C4-2B (cell line): ENCODE measurements around the gene PTP4A2.

Source experiments
- H3K27ac ChIP-seq: fragments of 450-650 bp; 2 replicates; pipeline ENCODE4 v1.5.1; 2017
- ZFX ChIP-seq: fragments of 450-650 bp; IDR thresholded peaks from 2 replicates; pipeline ENCODE4 v1.6.1; 2017
- TF ChIP-seq, protein P1 (sequence below): fragments of 450-650 bp; conservative IDR thresholded peaks from 2 replicates; pipeline ENCODE4 v1.5.1; 2017; ENCODE audit warnings: mild to moderate bottlenecking

Gene PTP4A2

DNA sequence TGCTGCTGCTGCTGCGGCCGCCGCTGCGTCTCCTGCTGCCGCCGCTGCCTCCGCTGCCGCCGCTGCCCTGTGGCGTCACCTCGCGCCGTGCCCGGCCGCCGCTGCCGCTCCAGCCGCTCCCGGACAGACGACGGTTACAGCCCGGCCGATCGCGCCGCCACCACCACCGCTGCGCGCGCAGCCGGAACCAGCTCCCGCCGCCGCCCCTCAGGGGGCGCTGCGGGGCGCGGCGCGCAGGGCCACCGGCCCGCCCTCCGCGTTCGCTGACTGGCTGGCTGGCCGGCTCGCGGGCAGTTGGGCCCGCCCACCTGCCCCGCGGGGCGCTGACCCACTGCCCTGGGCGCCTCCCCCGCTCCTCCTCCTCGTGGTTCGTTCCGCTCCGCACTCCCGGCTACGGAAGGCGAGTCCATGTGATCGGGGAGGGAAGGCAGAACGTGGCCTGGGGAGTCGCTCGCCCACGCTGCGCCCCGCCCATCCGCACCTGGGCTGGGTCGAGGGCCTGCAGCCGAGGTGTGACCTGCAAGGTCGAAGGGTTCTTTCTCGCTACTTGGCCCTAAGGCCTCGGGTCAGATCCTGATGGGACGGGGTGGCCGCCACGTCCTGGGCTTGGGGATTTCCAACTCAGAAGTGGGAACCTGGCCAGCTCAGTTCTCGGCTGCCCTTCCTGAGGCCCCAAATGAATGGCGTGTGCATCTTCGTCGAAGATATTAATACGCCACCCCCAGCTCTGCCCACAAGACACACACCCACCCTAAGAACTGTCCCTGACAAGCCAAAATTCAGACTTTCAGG lies at the start of gene PTP4A2:
PTP4A2 (minus strand) TSS at position 185 of the 792 bp plus-strand sequence. CDS start 19,303 bp downstream, outside the sequence.
- TF ChIP-seq, protein P1, sequence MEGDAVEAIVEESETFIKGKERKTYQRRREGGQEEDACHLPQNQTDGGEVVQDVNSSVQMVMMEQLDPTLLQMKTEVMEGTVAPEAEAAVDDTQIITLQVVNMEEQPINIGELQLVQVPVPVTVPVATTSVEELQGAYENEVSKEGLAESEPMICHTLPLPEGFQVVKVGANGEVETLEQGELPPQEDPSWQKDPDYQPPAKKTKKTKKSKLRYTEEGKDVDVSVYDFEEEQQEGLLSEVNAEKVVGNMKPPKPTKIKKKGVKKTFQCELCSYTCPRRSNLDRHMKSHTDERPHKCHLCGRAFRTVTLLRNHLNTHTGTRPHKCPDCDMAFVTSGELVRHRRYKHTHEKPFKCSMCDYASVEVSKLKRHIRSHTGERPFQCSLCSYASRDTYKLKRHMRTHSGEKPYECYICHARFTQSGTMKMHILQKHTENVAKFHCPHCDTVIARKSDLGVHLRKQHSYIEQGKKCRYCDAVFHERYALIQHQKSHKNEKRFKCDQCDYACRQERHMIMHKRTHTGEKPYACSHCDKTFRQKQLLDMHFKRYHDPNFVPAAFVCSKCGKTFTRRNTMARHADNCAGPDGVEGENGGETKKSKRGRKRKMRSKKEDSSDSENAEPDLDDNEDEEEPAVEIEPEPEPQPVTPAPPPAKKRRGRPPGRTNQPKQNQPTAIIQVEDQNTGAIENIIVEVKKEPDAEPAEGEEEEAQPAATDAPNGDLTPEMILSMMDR: peak; percentile 93
- TF ChIP-seq ZFX: peak; percentile 31; the same call in 1 of the 2 replicates
- peak within 1 kb of the TSS; percentile 89 for H3K27ac ChIP-seq

DNA sequence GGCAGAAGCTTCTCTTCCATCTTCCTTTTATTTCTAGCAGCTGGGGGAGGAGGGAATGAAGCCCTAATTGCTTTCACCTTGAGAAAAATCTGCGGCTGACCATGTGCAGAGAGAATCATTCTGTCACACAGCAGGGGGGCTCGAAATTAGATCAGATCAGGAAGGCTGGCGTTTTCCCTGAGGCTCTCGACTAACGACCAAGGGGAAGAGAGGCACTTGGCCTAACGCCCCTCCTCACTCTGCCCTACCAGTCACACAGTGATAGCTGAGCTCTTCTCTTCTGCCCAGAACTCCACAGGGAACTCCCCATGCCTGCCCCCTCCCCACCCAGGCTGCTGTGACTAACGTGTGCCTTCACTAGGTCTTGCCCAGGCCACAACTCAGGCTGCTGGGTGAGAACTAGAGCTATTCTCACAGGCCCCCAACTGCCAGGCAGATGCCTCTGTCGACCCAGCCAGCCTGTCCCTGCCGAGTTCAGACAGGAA lies 49.0 kb upstream of the PTP4A2 start:
- no peak overlapping the region for H3K27ac ChIP-seq
- TF ChIP-seq, protein P1: no peak
- TF ChIP-seq ZFX: no peak

DNA sequence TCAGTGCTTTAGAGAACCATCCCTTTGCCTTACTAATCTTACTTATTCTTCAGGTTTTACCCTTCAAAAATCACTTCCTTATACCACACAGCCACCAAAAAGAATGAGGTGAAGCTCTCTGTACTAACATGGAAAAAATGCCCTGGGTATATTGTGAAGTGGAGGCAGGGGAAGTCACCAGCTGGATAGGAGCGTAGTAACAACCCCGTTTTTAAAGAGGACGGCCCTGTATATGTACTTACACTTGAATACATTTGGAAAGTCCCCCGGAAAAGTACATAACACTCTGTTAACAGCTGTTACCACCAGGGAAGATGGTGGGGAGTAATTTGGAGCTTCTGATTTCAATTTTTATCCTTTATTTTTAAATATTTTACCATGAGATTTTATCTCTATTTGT lies 47.3 kb upstream of the PTP4A2 start:
- TF ChIP-seq ZFX: no peak
- TF ChIP-seq, protein P1: no peak

GRCh38 chr1:31984419-31985347 lies 46.5 kb upstream of the PTP4A2 start:
- TF ChIP-seq, protein P1: no peak
- no peak for TF ChIP-seq ZFX
- no peak overlapping the region for H3K27ac ChIP-seq

More for the DNA sequence above, 47.3 kb upstream of the PTP4A2 start:
- no peak overlapping the region for H3K27ac ChIP-seq

DNA sequence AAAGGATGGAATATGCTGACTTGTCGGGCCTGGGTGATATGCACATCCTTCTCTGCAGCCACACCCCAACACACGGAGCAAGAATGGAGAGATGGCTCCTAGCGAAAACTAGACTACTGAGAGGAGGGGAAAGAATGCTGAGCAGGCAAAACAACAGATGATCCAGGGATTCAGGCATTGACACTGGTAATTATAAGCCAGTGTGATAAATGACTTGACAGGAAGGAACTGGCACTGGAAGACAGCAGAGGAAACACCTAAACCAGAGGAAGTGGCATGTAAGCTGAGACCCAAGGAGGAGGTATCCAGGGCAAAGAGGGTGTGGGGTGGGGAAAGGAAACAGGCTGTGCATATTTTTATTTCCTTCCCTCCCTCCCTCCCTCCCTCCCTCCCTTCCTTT lies 43.8 kb upstream of the PTP4A2 start:
- H3K27ac ChIP-seq: no peak overlapping the region
- TF ChIP-seq ZFX: no peak
- TF ChIP-seq, protein P1: no peak

DNA sequence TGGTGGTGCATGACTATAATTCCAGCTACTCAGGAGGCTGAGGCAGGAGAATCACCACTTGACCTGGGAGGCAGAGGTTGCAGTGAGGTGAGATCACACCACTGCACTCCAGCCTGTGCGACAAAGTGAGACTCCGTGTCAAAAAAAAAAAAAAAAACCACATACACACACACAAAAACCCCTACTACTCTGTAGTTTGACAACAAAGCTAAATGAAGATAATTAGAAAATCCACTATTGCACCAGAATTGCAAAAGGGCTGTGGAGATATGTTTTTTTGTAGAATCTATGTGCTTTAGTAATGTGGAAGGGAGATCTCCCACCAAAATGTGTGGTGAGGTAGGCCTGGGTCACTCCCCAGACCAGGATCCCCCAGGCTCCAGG lies 43.3 kb upstream of the PTP4A2 start:
- no peak for TF ChIP-seq ZFX
- TF ChIP-seq, protein P1: no peak

More for the DNA sequence above, 43.3 kb upstream of the PTP4A2 start:
- no peak overlapping the region for H3K27ac ChIP-seq
